ENCODE measurements around the gene ATG10.
"Not testable (repeated sequence)": the region's sequence is repeated elsewhere in the genome, so short reads cannot be mapped to it uniquely, and the experiment has no call there.

ATG10 gene

DNA sequence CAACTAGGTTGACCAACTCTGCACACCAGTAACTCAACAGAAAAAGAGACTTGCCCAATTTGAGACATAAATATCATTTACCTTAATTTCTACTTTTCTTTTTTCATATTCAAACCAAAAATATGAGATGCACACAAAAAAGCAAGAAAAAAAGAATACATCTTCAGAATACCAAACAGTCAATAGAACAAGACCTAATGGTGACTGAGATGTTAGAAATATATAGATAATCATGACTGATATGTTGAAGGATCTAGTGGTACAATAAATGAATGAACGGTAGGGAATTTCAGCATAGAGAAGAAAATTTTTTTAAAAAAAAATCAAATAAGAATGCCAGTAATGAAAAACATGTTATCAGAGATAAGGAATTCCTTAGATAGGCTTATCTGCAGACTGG, 29.1 kb upstream of the ATG10 start:
- no peak for TF ChIP-seq CTCF (conservative IDR thresholded peaks at IDR 0.05)
- no peak overlapping the region for H3K27ac ChIP-seq

- TF ChIP-seq CTCF (conservative IDR thresholded peaks at IDR 0.05): no peak
- H3K27ac ChIP-seq: no peak overlapping the region
Observed at GRCh38 chr5:81948349-81948748, 23.5 kb upstream of the ATG10 start.

- TF ChIP-seq CTCF (conservative IDR thresholded peaks at IDR 0.05): no peak
- no peak overlapping the region for H3K27ac ChIP-seq
Observed at GRCh38 chr5:81949462-81949861, 22.4 kb upstream of the ATG10 start.

DNA sequence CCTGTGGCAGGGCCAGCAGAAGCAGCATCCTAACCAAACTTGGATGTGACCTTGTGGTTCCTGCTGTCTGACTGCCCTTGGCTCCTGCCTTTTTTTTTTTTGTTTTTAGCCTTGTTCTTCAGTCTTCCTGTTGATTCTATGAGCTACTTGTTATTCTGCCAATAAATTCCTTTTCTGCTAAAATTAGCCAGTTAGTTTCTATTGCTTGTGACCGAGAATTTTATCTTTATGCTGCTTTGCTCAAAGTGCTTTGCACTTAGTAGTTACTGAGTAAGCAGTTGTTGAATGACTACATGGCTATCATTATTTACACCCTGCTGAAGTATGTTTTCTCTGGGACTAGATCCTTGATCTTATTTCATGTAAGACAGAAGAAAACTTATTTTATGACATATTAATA, 20.8 kb upstream of the ATG10 start:
- H3K27ac ChIP-seq: no peak overlapping the region
- TF ChIP-seq CTCF (conservative IDR thresholded peaks at IDR 0.05): no peak

DNA sequence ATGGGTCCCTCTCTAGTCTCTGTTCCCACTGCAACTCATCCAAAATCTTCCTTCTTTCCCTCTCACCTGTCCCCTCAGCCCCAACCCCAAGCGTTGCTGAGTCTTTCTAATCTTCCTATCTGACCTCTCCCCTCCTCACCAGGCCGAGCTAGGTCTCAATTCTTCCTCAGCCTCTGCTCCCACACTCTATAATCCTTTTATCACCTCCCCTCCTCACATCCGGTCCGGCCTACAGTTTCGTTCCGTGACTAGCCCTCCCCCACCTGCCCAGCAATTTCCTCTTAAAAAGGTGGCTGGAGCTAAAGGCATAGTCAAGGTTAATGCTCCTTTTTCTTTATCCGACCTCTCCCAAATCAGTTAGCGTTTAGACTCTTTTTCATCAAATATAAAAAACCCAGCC, 17.0 kb upstream of the ATG10 start:
- H3K27ac ChIP-seq: not testable (repeated sequence)

DNA sequence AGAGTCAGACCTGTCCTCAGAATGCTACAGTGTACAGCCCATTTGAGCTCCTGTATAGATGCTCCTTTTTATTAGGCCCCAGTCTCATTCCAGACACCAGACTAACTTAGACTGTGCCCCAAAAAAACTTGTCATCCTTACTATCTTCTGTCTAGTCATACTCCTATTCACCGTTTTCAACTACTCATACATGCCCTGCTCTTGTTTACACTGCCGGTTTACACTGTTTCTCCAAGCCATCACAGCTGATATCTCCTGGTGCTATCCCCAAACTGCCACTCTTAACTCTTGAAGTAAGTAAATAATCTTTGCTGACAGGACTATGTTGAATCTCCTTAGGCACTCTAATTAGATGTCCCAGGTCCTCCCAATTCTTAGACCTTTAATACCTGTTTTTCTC, 13.7 kb upstream of the ATG10 start:
- H3K27ac ChIP-seq: not testable (repeated sequence)

DNA sequence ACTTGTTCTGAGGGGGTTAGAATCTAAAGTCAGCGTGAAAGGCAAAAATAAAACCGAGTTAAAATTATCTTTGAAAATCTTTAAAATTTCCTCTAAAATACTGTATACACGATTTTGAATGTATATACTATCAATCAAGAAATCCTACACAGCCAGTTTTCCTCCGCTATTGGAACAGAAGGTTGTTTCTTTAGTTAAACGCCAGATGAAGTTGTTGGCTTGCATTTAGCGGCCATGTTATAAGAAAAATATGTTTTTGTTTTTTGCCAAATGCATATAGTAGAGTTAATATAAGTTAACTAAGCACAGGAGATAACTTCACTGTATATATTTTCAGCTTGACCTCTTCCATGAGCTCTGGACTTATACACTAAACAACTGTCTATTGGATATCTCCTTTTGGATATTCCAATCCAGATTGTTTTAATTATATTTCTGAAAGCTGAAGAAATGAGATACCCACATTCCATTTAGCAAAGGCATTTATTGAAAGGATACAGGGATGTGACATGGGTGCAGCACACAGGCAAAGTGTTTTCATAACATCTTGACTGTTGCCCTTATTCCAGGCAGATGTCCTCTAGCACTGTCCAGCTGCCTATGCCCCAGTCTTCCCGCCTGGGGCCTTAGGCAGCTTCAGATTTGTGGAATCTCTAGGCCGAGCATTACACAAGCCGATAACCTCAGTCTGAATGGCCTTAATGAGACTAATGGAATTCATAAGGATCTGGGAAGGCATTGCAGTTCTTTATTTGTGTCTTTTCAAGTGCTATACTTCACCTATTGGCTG, 10.0 kb upstream of the ATG10 start:
- no peak for TF ChIP-seq CTCF (conservative IDR thresholded peaks at IDR 0.05)
- no peak overlapping the region for H3K27ac ChIP-seq

GRCh38 chr5:81963544-81963943, 8.3 kb upstream of the ATG10 start:
- H3K27ac ChIP-seq: no peak overlapping the region
- TF ChIP-seq CTCF (conservative IDR thresholded peaks at IDR 0.05): no peak

DNA sequence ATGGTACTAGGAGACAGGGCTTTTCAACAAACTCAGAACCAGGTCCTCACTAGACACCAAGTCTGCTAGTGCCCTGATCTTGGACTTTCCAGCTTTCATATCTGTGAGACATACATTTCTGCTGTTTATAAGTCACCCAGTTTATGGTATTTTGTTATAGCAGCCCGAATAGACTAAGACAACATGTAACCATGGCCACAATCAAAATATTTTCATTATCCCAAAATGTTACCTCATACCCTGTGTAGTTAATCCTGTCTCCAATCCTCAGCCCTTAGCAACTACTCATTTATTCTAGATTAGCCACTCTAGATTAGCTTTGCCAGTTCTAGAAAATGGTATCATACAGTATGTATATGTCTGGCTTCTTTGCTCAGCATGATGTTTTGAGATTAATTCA, 6.3 kb upstream of the ATG10 start:
- no peak for TF ChIP-seq CTCF (conservative IDR thresholded peaks at IDR 0.05)
- no peak overlapping the region for H3K27ac ChIP-seq
